SK-N-MC (cell line): ENCODE measurements around the gene KRTAP5-10.

ENCODE experiments used
- EZH2 ChIP-seq: fragments of 200-600 bp; sonication (generic); IDR thresholded peaks from one replicate; pipeline ENCODE4 v1.6.1; 2017; ENCODE audit warnings: antibody characterized with exemption
- POLR2AphosphoS5 ChIP-seq: IDR thresholded peaks from 2 replicates; pipeline ENCODE4 v1.6.1; 2012; ENCODE audit warnings: mild to moderate bottlenecking, low read depth, low read length, borderline replicate concordance

DNA sequence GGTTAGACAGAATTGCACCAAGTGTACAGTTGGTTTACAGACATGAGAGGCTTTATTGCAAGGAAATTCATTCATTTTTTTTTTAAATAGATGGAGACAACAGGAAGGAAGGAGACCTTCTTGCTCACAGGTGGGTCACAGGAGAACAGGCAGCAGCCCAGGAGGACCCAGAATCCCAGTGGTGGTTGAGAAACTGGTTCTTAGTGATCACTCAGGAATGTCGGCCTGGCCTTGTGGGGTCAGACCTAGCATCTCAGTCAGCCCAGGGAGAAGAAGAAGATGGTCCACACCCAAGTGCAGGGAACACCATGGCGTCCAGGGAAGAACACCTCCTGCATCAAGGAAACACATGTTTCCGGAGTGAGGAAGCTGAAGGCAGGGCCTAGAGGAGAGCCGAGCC lies 16.5 kb downstream of the KRTAP5-10 start:
- TF ChIP-seq EZH2, result no peak
- TF ChIP-seq POLR2AphosphoS5, result no peak
